Breast epithelium (tissue), 3 donors: ENCODE results near the gene TMEM59.

ENCODE experiments used
- CTCF ChIP-seq, 3 donors: fragments of 450-650 bp; IDR thresholded peaks; one replicate each; pipeline ENCODE4 v1.5.1; 2016 to 2017; ENCODE audit warnings: antibody characterized with exemption in 3 of 3, mild to moderate bottlenecking in 3 of 3, moderate library complexity in 3 of 3
- POLR2AphosphoS5 ChIP-seq, 3 donors: sonication (generic); formaldehyde crosslinking; IDR thresholded peaks; one replicate each; pipeline ENCODE4 v1.6.1; 2017; ENCODE audit warnings: antibody characterized with exemption in 3 of 3

DNA sequence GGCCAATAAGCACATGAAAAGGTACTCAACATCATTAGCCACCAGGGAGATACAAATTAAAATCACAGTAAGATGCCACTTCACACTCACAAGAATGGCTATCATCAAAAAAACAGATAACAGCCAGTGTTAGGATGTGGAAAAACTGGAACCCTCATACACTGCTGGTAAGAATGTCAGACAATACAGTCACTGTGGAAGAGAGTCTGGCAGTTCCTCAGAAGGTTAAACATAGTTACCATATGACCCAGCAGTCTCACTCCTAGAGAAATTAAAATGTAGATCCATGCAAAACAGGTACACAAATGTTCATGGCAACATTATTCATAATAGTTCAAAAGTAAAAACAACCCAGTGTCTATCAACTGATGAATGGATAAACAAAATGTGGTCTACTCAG lies 68.3 kb downstream of the TMEM59 start:
- TF ChIP-seq POLR2AphosphoS5 (IDR thresholded peaks at IDR 0.05): no peak
- no peak for TF ChIP-seq CTCF (IDR thresholded peaks at IDR 0.05)
